Measurements from ENCODE around the gene KCNQ2.

KCNQ2 gene

GRCh38 chr20:63456429-63457284, 15.8 kb downstream of the KCNQ2 start:
- H3K9ac ChIP-seq = no peak overlapping the region
- H3K4me1 ChIP-seq = peaks cover 8% of the 10 kb centered on the region
- TF ChIP-seq CTCF (IDR thresholded peaks at IDR 0.05) = no peak
- no peak overlapping the region for H2AFZ ChIP-seq
- peaks cover 6% of the 10 kb centered on the region for H3K27me3 ChIP-seq (ENCODE audit: control insufficient read depth, insufficient read depth, low read length)
- no peak overlapping the region for H3K27ac ChIP-seq
- no peaks in the 10 kb centered on the region for H3K79me2 ChIP-seq
- H3K4me3 ChIP-seq (ENCODE audit: low read depth, low read length) = no peak overlapping the region
- no peaks in the 10 kb centered on the region for H3K36me3 ChIP-seq (ENCODE audit: control insufficient read depth, insufficient read depth, low read length)
- H3K4me2 ChIP-seq (ENCODE audit: low read length) = no peak overlapping the region
- H3K9me3 ChIP-seq (ENCODE audit: control insufficient read depth, low read length) = no peaks in the 10 kb centered on the region

GRCh38 chr20:63455568-63455859, 16.9 kb downstream of the KCNQ2 start:
- no peaks in the 10 kb centered on the region for H3K79me2 ChIP-seq
- peaks cover 6% of the 10 kb centered on the region for H3K27me3 ChIP-seq (ENCODE audit: control insufficient read depth, insufficient read depth, low read length)
- H2AFZ ChIP-seq = no peak overlapping the region
- no peak overlapping the region for H3K27ac ChIP-seq
- H3K4me1 ChIP-seq = peaks cover 8% of the 10 kb centered on the region
- no peaks in the 10 kb centered on the region for H3K9me3 ChIP-seq (ENCODE audit: control insufficient read depth, low read length)
- H3K9ac ChIP-seq = no peak overlapping the region
- no peaks in the 10 kb centered on the region for H3K36me3 ChIP-seq (ENCODE audit: control insufficient read depth, insufficient read depth, low read length)
- no peak overlapping the region for H3K4me3 ChIP-seq (ENCODE audit: low read depth, low read length)
- TF ChIP-seq CTCF (IDR thresholded peaks at IDR 0.05) = no peak
- no peak overlapping the region for H3K4me2 ChIP-seq (ENCODE audit: low read length)

GRCh38 chr20:63454731-63455567, 17.5 kb downstream of the KCNQ2 start:
- no peak for TF ChIP-seq CTCF (IDR thresholded peaks at IDR 0.05)
- H3K4me1 ChIP-seq = peaks cover 8% of the 10 kb centered on the region
- no peaks in the 10 kb centered on the region for H3K36me3 ChIP-seq (ENCODE audit: control insufficient read depth, insufficient read depth, low read length)
- H3K9me3 ChIP-seq (ENCODE audit: control insufficient read depth, low read length) = no peaks in the 10 kb centered on the region
- no peak overlapping the region for H3K4me2 ChIP-seq (ENCODE audit: low read length)
- H3K9ac ChIP-seq = no peak overlapping the region
- H3K4me3 ChIP-seq (ENCODE audit: low read depth, low read length) = no peak overlapping the region
- peaks cover 6% of the 10 kb centered on the region for H3K27me3 ChIP-seq (ENCODE audit: control insufficient read depth, insufficient read depth, low read length)
- H2AFZ ChIP-seq = no peak overlapping the region
- H3K27ac ChIP-seq = no peak overlapping the region
- H3K79me2 ChIP-seq = no peaks in the 10 kb centered on the region

- Histone ChIP-seq H3K27ac (no peak overlapping the region), H3K9ac (no peak overlapping the region), H3K9me3 (ENCODE audit: control insufficient read depth, low read length) (no peaks in the 10 kb centered on the region), H3K36me3 (ENCODE audit: control insufficient read depth, insufficient read depth, low read length) (no peaks in the 10 kb centered on the region), H3K79me2 (no peaks in the 10 kb centered on the region), H3K4me2 (ENCODE audit: low read length) (no peak overlapping the region), H3K4me1 (peaks cover 8% of the 10 kb centered on the region), H3K27me3 (ENCODE audit: control insufficient read depth, insufficient read depth, low read length) (peaks cover 3% of the 10 kb centered on the region), H3K4me3 (ENCODE audit: low read depth, low read length) (no peak overlapping the region), H2AFZ (no peak overlapping the region)
- no peak for TF ChIP-seq CTCF (IDR thresholded peaks at IDR 0.05)
These were observed 19.5 kb downstream of the KCNQ2 start for GRCh38 chr20:63452821-63453523.

Data from parathyroid adenoma (tissue), 2 donors.